ENCODE measurements around the gene SESN1.
A peak's percentile ranks its signal among the peaks of the same experiment; 100 is the strongest.

The SESN1 gene

DNA sequence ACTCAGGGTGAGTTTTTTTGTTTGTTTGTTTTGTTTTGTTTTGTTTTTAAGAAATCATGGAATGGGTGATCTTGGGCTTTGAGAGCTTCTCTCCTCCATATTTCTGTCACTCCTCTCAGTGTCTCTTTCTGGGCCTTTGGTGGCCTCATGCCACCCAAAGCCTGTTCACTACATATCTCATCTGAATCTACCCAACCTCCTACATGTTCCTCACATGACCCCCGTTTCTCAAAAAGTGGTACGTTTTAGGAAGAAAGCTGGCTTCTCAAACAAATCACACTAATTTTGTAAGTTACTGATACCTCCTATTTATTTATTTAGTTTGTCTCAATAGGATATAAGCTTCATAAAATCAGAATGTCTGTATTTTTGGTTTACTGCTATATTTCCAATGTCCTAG, 80.0 kb downstream of the SESN1 start:
- H3K27ac ChIP-seq: no peak overlapping the region
- no peak for TF ChIP-seq ZFX (IDR thresholded peaks at IDR 0.05; ENCODE audit: borderline replicate concordance)
- TF ChIP-seq CTCF (IDR thresholded peaks at IDR 0.05): no peak

DNA sequence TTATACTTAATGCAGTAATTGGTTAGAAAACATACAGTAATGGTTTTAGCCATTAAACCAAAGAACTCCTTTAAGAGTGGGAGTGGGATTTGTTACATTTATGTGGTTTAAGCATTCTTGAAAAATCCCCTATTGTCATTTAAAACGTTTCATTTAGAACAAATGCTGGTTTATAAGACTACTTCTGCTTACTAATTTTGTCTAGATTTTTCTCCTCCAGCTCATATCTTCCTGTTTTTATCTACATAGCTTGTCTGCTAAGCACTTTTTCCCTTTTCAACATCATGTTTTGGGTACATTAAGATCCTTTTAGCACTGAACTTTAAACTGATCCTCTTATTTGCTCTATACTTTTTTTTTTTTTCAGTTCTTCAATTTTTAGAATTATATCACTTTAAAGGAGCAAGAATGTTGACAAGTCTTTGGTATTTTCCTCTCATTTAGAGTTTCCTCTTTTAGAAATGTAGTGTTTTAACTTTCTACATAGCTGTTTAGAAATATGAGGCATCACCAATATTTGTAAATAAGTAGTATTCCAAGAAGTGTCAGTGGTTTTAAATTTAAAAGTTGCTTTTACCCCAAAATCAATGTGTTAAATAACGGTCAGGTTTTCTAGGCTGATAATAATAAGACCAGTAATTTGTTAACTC, 80.9 kb downstream of the SESN1 start:
- no peak for TF ChIP-seq CTCF (IDR thresholded peaks at IDR 0.05)
- TF ChIP-seq ZFX (IDR thresholded peaks at IDR 0.05; ENCODE audit: borderline replicate concordance): no peak
- H3K27ac ChIP-seq: no peak overlapping the region

DNA sequence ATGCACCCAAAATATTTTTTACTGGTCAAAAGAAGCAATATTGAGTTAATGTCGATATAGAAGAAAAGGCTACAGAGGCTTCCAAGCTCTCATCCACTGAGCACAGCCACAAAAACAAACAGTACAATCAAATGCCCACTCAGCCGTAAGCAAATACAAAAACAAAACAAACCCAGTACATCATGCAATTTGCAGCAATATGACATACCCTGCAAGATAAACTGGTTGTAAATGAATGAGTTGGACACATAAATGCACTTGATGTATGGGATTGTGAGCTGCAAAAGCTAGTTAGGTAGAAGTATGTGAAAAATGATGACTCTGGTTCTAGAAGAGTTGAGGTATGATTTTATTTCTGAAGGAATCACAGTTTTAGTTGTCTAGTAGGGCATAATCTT, 83.9 kb downstream of the SESN1 start:
- TF ChIP-seq ZFX (IDR thresholded peaks at IDR 0.05; ENCODE audit: borderline replicate concordance): no peak
- no peak for TF ChIP-seq CTCF (IDR thresholded peaks at IDR 0.05)
- peak overlapping the region; percentile 46 for H3K27ac ChIP-seq

DNA sequence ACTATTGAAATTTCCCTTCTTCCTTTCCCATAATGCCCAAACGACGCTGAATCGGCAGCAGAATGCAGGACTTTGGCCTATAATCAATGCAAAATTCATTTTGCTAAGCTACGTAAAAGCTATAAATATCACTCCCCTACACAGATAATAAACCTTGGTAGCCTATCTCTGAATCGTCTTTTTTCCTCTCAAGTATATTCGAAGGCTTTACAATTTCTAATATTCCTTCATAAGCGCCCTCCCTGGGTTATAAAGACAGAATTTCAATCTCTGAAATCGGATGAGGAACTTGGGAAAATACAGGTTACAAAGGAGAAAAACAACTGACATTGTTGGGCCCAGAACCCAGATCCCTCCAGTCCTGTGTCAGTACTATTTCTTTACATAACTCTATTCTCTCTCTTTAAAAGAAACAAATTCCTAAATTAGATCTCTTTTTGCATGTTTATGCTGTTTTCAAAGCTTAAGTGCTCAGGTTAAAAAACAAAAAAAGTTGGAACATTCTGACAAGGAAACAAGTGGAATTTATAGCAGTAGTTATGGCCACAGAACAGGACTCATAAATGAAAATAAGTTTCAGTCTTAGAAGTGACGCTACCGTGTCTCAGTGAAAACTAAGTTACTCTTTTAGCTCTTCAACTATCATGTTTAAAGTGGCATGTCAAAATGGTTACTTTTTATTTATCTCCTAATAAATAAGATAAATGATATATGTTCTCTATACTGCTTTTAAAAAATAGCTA, 84.5 kb downstream of the SESN1 start:
- TF ChIP-seq ZFX (IDR thresholded peaks at IDR 0.05; ENCODE audit: borderline replicate concordance) (no peak), CTCF (IDR thresholded peaks at IDR 0.05) (no peak)
- peak overlapping the region; percentile 46 for H3K27ac ChIP-seq

DNA sequence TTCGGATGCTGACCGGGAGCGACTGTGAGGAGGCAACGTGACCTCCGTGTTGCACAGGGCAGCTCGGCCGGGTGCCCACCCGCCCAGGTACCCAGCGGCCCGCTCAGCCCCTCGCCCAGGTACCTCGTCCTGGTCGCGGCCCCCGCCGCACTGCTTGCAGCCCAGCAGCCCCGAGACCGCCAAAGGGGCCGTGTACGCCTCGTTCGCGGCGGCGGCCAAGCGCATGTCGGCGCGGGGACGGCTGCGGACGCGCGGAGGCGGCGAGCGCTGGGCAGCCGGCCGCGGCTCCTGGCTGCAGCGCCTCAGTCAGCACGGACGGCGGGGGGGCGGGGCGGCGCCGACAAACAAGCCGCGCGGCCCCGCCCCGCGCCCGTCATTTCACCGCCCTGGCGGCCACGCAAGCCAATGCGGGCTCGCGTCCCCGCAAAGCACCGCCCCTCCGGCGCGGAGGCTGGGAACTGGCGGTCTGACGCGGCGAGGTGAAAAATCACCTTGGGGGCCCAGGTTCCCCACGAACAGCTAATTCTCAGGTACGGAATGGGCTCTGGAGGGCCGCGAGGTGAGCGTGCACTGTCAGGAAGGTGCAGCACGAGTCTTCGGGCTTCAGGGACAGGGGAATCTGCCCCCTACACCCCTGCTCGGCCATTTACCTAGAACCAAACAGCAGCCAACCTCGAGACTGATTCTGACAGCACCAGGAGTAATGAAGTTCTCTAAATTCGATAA, 85.2 kb downstream of the SESN1 start:
- TF ChIP-seq ZFX (IDR thresholded peaks at IDR 0.05; ENCODE audit: borderline replicate concordance): no peak
- no peak for TF ChIP-seq CTCF (IDR thresholded peaks at IDR 0.05)
- H3K27ac ChIP-seq: peak overlapping the region; percentile 46

DNA sequence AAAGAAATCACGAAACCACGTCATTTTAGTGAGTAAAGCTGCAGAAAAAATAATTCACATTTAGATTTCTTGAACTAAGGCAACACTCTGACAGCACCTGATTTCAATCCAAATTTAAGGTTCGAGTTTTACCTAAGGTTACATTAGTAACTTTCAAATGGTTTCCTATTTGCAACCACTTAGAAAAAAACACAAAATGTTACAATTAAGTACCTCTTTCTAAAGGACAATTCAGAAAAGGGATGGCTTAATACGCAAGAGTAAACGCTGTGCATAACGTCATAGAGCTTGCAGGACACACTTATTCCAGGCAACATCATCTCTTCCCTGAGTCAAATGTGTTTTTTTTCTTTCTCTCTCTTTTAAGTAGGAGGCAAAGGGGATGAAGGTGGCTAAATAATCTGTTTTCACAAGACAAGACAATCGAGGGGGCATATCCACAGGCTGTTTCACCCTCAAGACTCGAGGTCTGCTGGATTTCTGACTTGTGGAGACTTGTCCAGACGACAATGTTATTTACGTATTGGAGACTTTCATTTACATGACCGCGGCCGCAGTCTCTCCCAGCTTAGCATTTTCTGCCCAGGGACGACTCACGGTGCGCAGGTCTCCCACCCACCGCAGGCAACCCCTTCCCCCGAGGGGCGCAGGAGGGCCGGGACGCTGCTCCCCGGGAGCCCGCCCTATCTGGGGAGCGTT, 86.0 kb downstream of the SESN1 start:
- H3K27ac ChIP-seq: peak overlapping the region; percentile 46; the same call in 1 of the 2 replicates
- TF ChIP-seq ZFX (IDR thresholded peaks at IDR 0.05; ENCODE audit: borderline replicate concordance) (no peak), CTCF (IDR thresholded peaks at IDR 0.05) (no peak)
